CD14-positive monocyte (primary cell): Measurements from ENCODE around the gene MASP1. TPM values are rescaled to one million over a fixed set of nuclear protein-coding genes. Genes with fewer than 3 reads are reported as not detected.

ENCODE experiments used
- DNase-seq, 3 donors: peaks; one replicate each; pipeline ENCODE4 v3.0.0-alpha.2; 2011 to 2022
- H2AFZ ChIP-seq: 2 replicates; pipeline ENCODE4 v1.6.0; 2012; ENCODE audit warnings: mild to moderate bottlenecking, low read depth, low read length, inconsistent platforms; ENCODE audit not compliant: insufficient read depth, poor library complexity, severe bottlenecking
- H3K27ac ChIP-seq, 2 donors: 1 replicate in 1 of 2; 2 replicates in 1 of 2; pipeline ENCODE4 v1.5.1; 2012 to 2013; ENCODE audit warnings: low read length in 2 of 2, control low read depth in 1 of 2, inconsistent platforms in 1 of 2, low read depth in 1 of 2, mild to moderate bottlenecking in 1 of 2
- H3K27me3 ChIP-seq, 2 donors: one replicate each; pipeline versions ENCODE4 v1.6.0 to v1.6.1; 2011 to 2013; ENCODE audit warnings: low read length in 2 of 2; ENCODE audit not compliant: control insufficient read depth in 2 of 2, insufficient read depth in 2 of 2
- H3K36me3 ChIP-seq, 2 donors: replicated peaks in 1 of 2; 1 replicate in 1 of 2; 2 replicates in 1 of 2; pipeline versions ENCODE4 v1.5.1 to v1.6.1; 2012 to 2013; ENCODE audit warnings: low read length in 2 of 2, control low read depth in 1 of 2, inconsistent platforms in 1 of 2, mild to moderate bottlenecking in 1 of 2; ENCODE audit not compliant: insufficient read depth in 2 of 2, control insufficient read depth in 1 of 2
- H3K4me1 ChIP-seq, 2 donors: 1 replicate in 1 of 2; 2 replicates in 1 of 2; pipeline versions ENCODE4 v1.5.1 to v1.6.1; 2012 to 2013; ENCODE audit warnings: low read length in 2 of 2, control low read depth in 1 of 2, inconsistent platforms in 1 of 2, mild to moderate bottlenecking in 1 of 2, moderate library complexity in 1 of 2; ENCODE audit not compliant: insufficient read depth in 2 of 2, control insufficient read depth in 1 of 2
- H3K4me2 ChIP-seq: replicated peaks from 2 replicates; pipeline ENCODE3; 2012; ENCODE audit warnings: low read length, moderate library complexity, mild to moderate bottlenecking; ENCODE audit not compliant: poor library complexity, severe bottlenecking; ENCODE audit errors: extremely low read depth
- H3K4me3 ChIP-seq, 3 experiments: fragments of 200-600 bp in 1 of 3; sonication (generic) in 1 of 3; replicated peaks in 1 of 3; 1 replicate in 2 of 3; 2 replicates in 1 of 3; pipeline ENCODE4 v1.5.1; 2011 to 2013; ENCODE audit warnings: low read length in 3 of 3, mild to moderate bottlenecking in 3 of 3, control low read depth in 2 of 3, low read depth in 2 of 3, inconsistent platforms in 1 of 3, moderate library complexity in 1 of 3
- H3K79me2 ChIP-seq: 2 replicates; pipeline ENCODE4 v1.6.0; 2012; ENCODE audit warnings: mild to moderate bottlenecking, control low read depth, inconsistent platforms, low read length, moderate library complexity; ENCODE audit not compliant: insufficient read depth
- H3K9ac ChIP-seq: 2 replicates; pipeline ENCODE4 v1.6.0; 2017; ENCODE audit warnings: low read length, mild to moderate bottlenecking; ENCODE audit not compliant: insufficient read depth, poor library complexity, severe bottlenecking
- H3K9me3 ChIP-seq, 2 donors: replicated peaks in 1 of 2; 1 replicate in 1 of 2; 2 replicates in 1 of 2; pipeline versions ENCODE4 v1.5.1 to v1.6.1; 2012 to 2013; ENCODE audit warnings: low read length in 2 of 2, control low read depth in 1 of 2; ENCODE audit not compliant: control insufficient read depth in 1 of 2, insufficient read depth in 1 of 2
- H4K20me1 ChIP-seq: 2 replicates; pipeline ENCODE4 v1.6.0; 2012; ENCODE audit warnings: mild to moderate bottlenecking, low read length, control low read depth, moderate library complexity; ENCODE audit not compliant: insufficient read depth
- H3K27ac Mint-ChIP-seq, 7 donors: one replicate each; pipeline ENCODE4 v1.8.0; 2020; ENCODE audit warnings: mild to moderate bottlenecking in 7 of 7, mixed read lengths in 7 of 7, moderate library complexity in 6 of 7, inconsistent platforms in 2 of 7
- H3K27me3 Mint-ChIP-seq, 3 donors: one replicate each; pipeline ENCODE4 v1.8.0; 2021 to 2022; ENCODE audit warnings: low read depth in 3 of 3, mild to moderate bottlenecking in 3 of 3, mixed read lengths in 3 of 3, moderate library complexity in 3 of 3, inconsistent platforms in 1 of 3
- H3K36me3 Mint-ChIP-seq, 2 donors: one replicate each; pipeline ENCODE4 v1.8.0; 2020; ENCODE audit warnings: mixed read lengths in 2 of 2, inconsistent platforms in 1 of 2, mild to moderate bottlenecking in 1 of 2
- H3K4me1 Mint-ChIP-seq: one replicate; pipeline ENCODE4 v1.8.0; 2020; ENCODE audit warnings: mild to moderate bottlenecking, mixed read lengths
- H3K4me3 Mint-ChIP-seq, 2 donors: one replicate each; pipeline ENCODE4 v1.8.0; 2020; ENCODE audit warnings: mild to moderate bottlenecking in 2 of 2, mixed read lengths in 2 of 2, moderate library complexity in 1 of 2
- H3K9me3 Mint-ChIP-seq, 7 donors: one replicate each; pipeline ENCODE4 v1.8.0; 2020 to 2022; ENCODE audit warnings: mixed read lengths in 7 of 7, mild to moderate bottlenecking in 6 of 7, moderate library complexity in 6 of 7, inconsistent platforms in 2 of 7
- CTCF ChIP-seq: fragments of 200-600 bp; IDR thresholded peaks from one replicate; pipeline ENCODE4 v1.8.0; 2022; ENCODE audit warnings: antibody characterized with exemption, mild to moderate bottlenecking
- WGBS: methylation state at CpG from one replicate; pipeline ENCODE4 v1.1.5; 2013; ENCODE audit warnings: missing lambda C conversion rate; ENCODE audit not compliant: insufficient coverage; 5-methylcytosine and 5-hydroxymethylcytosine counted together
- intact Hi-C, 2 donors: fragments of 100-400 bp; cut with micrococcal nuclease; formaldehyde crosslinking; loops; one replicate each; pipeline versions ENCODE4 v1.15.0 to v1.15.1; 2023
- polyA plus RNA-seq, 3 donors: library from polyadenylated mRNA; depleted of rRNA in 1 of 3; unstranded in 2 of 3; stranded (reverse) in 1 of 3; fragments of 300-500 nt in 2 of 3; fragments of >200 nt in 1 of 3; fragmentation: Illumina TruSeq in 2 of 3; gene quantifications; 1 replicate in 2 of 3; 2 replicates in 1 of 3; pipeline ENCODE4 v1.2.3, GENCODE V29; 2012 to 2021

MASP1 gene
- polyA plus RNA-seq, 3 donors = not detected

- Mint-ChIP-seq H3K27ac (no peak overlapping the region), H3K9me3 (peaks cover 0 to 3% (median 0%) of the 10 kb centered on the region in 7 donors), H3K36me3 (no peaks in the 10 kb centered on the region), H3K4me1 (no peaks in the 10 kb centered on the region), H3K4me3 (no peak overlapping the region), H3K27me3 (peaks cover 0 to 11% (median 2%) of the 10 kb centered on the region in 3 donors)
- no peak overlapping the region for H3K27ac ChIP-seq
- no peaks in the 10 kb centered on the region for H3K4me1 ChIP-seq
- 94% methylated on average over 1 of the region's 1 CpG for WGBS
- TF ChIP-seq CTCF = no peak
- no peaks in the 10 kb centered on the region for H3K79me2 ChIP-seq
- H3K4me2 ChIP-seq = no peak overlapping the region
- DNase-seq = no peak
- H3K36me3 ChIP-seq = no peaks in the 10 kb centered on the region
- no peaks in the 10 kb centered on the region for H3K9me3 ChIP-seq
- no peak overlapping the region for H3K9ac ChIP-seq
- H4K20me1 ChIP-seq = no peaks in the 10 kb centered on the region
- no peak overlapping the region for H2AFZ ChIP-seq
- no peaks in the 10 kb centered on the region for H3K27me3 ChIP-seq
- intact Hi-C loops = no loop called here
- H3K4me3 ChIP-seq = no peak overlapping the region
Measured at GRCh38 chr3:187277129-187277462, 14.4 kb downstream of the MASP1 start.

- H3K27ac Mint-ChIP-seq = no peak overlapping the region
- peaks cover 0 to 11% (median 5%) of the 10 kb centered on the region in 3 donors for H3K27me3 Mint-ChIP-seq
- H3K36me3 Mint-ChIP-seq = no peaks in the 10 kb centered on the region
- H3K4me2 ChIP-seq = no peak overlapping the region
- H3K27me3 ChIP-seq = no peaks in the 10 kb centered on the region
- no peaks in the 10 kb centered on the region for H4K20me1 ChIP-seq
- no peak overlapping the region for H2AFZ ChIP-seq
- no peak overlapping the region for H3K4me3 ChIP-seq
- H3K27ac ChIP-seq = no peak overlapping the region
- TF ChIP-seq CTCF = no peak
- no peaks in the 10 kb centered on the region for H3K4me1 Mint-ChIP-seq
- 98% methylated on average over 4 of the region's 7 CpGs for WGBS
- no peaks in the 10 kb centered on the region for H3K79me2 ChIP-seq
- H3K36me3 ChIP-seq = no peaks in the 10 kb centered on the region
- no peak overlapping the region for H3K4me3 Mint-ChIP-seq
- H3K9ac ChIP-seq = no peak overlapping the region
- peaks cover 0 to 3% (median 0%) of the 10 kb centered on the region in 7 donors for H3K9me3 Mint-ChIP-seq
- H3K9me3 ChIP-seq = no peaks in the 10 kb centered on the region
- intact Hi-C loops = no loop called here
- no peak for DNase-seq
- no peaks in the 10 kb centered on the region for H3K4me1 ChIP-seq
Measured at GRCh38 chr3:187276397-187277128, 15.0 kb downstream of the MASP1 start.
